B cell (primary cell): ENCODE data around the gene ACVR1.

Experiments used
- CTCF ChIP-seq: fragments of 200-600 bp; IDR thresholded peaks from one replicate; pipeline ENCODE4 v1.8.0; 2022; ENCODE audit warnings: antibody characterized with exemption, mild to moderate bottlenecking
- EZH2 ChIP-seq: IDR thresholded peaks from 2 replicates; pipeline ENCODE4 v1.6.1; 2012; ENCODE audit warnings: borderline replicate concordance, low read depth, mild to moderate bottlenecking, moderate library complexity, low read length; ENCODE audit not compliant: insufficient read depth, poor library complexity, severe bottlenecking

GRCh38 chr2:157720504-157720903 lies 155.6 kb downstream of the ACVR1 start:
- TF ChIP-seq CTCF (no peak), EZH2 (no peak)
